LNCaP clone FGC (cell line): Measurements from ENCODE around the gene TBCK.

Source experiments
- DNase-seq: peaks from one replicate; pipeline ENCODE4 v3.0.0-alpha.2; 2011; ENCODE audit warnings: low read depth
- H3K4me3 ChIP-seq: 2 replicates; pipeline ENCODE4 v1.5.1; 2011; ENCODE audit warnings: mild to moderate bottlenecking, low read depth, low read length, control low read depth
- TF ChIP-seq, protein P1 (sequence below): IDR thresholded peaks from 2 replicates; pipeline ENCODE4 v1.5.1; 2012; ENCODE audit warnings: mild to moderate bottlenecking; ENCODE audit not compliant: control insufficient read depth, insufficient read depth; ENCODE audit errors: extremely low read depth

TBCK gene

GRCh38 chr4:106183551-106183950, 132.5 kb downstream of the TBCK start:
- no peak overlapping the region for H3K4me3 ChIP-seq
- DNase-seq: no peak
- TF ChIP-seq, protein P1, sequence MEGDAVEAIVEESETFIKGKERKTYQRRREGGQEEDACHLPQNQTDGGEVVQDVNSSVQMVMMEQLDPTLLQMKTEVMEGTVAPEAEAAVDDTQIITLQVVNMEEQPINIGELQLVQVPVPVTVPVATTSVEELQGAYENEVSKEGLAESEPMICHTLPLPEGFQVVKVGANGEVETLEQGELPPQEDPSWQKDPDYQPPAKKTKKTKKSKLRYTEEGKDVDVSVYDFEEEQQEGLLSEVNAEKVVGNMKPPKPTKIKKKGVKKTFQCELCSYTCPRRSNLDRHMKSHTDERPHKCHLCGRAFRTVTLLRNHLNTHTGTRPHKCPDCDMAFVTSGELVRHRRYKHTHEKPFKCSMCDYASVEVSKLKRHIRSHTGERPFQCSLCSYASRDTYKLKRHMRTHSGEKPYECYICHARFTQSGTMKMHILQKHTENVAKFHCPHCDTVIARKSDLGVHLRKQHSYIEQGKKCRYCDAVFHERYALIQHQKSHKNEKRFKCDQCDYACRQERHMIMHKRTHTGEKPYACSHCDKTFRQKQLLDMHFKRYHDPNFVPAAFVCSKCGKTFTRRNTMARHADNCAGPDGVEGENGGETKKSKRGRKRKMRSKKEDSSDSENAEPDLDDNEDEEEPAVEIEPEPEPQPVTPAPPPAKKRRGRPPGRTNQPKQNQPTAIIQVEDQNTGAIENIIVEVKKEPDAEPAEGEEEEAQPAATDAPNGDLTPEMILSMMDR: no peak

DNA sequence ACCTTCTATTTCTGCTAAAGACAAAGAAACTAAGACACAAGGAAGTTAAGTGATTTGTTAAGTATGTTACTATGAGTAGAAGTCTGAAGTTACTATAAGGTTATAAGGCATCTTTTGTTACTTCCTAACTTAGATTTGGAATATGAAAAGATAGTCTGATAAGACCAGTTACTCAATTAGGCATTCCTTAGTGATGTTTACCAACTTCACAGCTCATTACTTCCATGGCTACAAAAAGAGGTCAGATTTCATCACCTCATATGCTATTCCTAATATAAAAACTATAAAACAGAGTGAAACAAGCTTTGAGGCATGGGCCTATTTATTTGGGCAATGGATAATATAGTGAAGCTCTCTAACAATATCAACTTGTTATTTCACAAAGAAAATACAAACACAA, 143.1 kb downstream of the TBCK start:
- TF ChIP-seq, protein P1: no peak
- no peak for DNase-seq
- no peak overlapping the region for H3K4me3 ChIP-seq

GRCh38 chr4:106165351-106166010, 150.5 kb downstream of the TBCK start:
- DNase-seq: no peak
- TF ChIP-seq, protein P1: no peak

DNA sequence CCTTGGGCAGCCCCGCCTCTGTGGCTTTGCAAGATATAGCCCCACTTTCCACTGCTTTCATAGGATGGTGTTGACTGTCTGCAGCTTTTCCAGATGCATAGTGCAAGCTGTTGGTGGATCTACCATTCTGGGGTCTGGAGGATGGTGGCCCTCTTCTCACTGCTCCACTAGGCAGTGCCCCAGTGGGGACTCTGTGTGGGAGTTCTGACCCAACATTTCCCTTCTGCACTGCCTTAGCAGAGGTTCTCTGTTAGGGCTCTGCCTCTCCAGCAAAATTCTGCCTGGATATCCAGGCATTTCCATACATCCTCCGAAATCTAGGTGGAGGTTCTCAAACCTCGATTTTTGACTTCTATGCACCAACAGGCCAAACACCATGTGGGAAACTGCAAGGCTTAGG, 153.7 kb downstream of the TBCK start:
- no peak overlapping the region for H3K4me3 ChIP-seq
- no peak for DNase-seq
- TF ChIP-seq, protein P1: no peak

More at GRCh38 chr4:106165351-106166010, 150.5 kb downstream of the TBCK start:
- no peak overlapping the region for H3K4me3 ChIP-seq

GRCh38 chr4:106160560-106160959, 155.4 kb downstream of the TBCK start:
- H3K4me3 ChIP-seq: no peak overlapping the region
- TF ChIP-seq, protein P1: no peak
- no peak for DNase-seq

- no peak overlapping the region for H3K4me3 ChIP-seq
These were observed 166.1 kb downstream of the TBCK start for GRCh38 chr4:106149911-106150310.

More at GRCh38 chr4:106149911-106150310, 166.1 kb downstream of the TBCK start:
- DNase-seq: no peak
- TF ChIP-seq, protein P1: no peak
